ENCODE results near the gene DALRD3.

- TF ChIP-seq, protein P1, sequence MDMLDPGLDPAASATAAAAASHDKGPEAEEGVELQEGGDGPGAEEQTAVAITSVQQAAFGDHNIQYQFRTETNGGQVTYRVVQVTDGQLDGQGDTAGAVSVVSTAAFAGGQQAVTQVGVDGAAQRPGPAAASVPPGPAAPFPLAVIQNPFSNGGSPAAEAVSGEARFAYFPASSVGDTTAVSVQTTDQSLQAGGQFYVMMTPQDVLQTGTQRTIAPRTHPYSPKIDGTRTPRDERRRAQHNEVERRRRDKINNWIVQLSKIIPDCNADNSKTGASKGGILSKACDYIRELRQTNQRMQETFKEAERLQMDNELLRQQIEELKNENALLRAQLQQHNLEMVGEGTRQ (IDR thresholded peaks at IDR 0.05): no peak
- TF ChIP-seq, protein P2, sequence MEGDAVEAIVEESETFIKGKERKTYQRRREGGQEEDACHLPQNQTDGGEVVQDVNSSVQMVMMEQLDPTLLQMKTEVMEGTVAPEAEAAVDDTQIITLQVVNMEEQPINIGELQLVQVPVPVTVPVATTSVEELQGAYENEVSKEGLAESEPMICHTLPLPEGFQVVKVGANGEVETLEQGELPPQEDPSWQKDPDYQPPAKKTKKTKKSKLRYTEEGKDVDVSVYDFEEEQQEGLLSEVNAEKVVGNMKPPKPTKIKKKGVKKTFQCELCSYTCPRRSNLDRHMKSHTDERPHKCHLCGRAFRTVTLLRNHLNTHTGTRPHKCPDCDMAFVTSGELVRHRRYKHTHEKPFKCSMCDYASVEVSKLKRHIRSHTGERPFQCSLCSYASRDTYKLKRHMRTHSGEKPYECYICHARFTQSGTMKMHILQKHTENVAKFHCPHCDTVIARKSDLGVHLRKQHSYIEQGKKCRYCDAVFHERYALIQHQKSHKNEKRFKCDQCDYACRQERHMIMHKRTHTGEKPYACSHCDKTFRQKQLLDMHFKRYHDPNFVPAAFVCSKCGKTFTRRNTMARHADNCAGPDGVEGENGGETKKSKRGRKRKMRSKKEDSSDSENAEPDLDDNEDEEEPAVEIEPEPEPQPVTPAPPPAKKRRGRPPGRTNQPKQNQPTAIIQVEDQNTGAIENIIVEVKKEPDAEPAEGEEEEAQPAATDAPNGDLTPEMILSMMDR (IDR thresholded peaks at IDR 0.05): no peak
- TF ChIP-seq POLR2A (IDR thresholded peaks at IDR 0.05; ENCODE audit: low read length) (no peak), RAD21 (conservative IDR thresholded peaks at IDR 0.05 in 1 of 2, IDR thresholded peaks at IDR 0.05 in 1 of 2) (no peak), PHF8 (IDR thresholded peaks at IDR 0.05; ENCODE audit: borderline replicate concordance, low read depth) (no peak), MYC (IDR thresholded peaks at IDR 0.05; ENCODE audit: borderline replicate concordance, low read length) (no peak), CHD4 (IDR thresholded peaks at IDR 0.05; ENCODE audit: borderline replicate concordance) (no peak), EP300 (IDR thresholded peaks at IDR 0.05) (no peak), POLR2AphosphoS2 (conservative IDR thresholded peaks at IDR 0.05; ENCODE audit: low read length) (no peak), HDAC2 (IDR thresholded peaks at IDR 0.05) (no peak)
Observed at GRCh38 chr3:48984663-48985062, 33.7 kb downstream of the DALRD3 start.
